PC-3 (cell line): Measurements from ENCODE around the gene RAB37. TPM values are rescaled to one million over a fixed set of nuclear protein-coding genes. Genes with fewer than 3 reads are reported as not detected.

Experiments used
- ATAC-seq: fragments of 200-7000 bp; cut with Tn5 transposase; 2 replicates; pipeline ENCODE4 v1.9.1; 2020; ENCODE audit warnings: mild to moderate bottlenecking, moderate library complexity
- BruUV-seq: library from RNA; stranded (reverse); fragments of 400-500 nt; replicated peaks from 2 replicates; lab custom pipeline; 2021; lab: Mats Ljungman, UMichigan
- CTCF ChIA-PET: fragments of 300-600 bp; sonication (Branson Sonifier 250); formaldehyde crosslinking; loops from one replicate; lab custom pipeline; 2022; ENCODE audit warnings: antibody characterized with exemption; lab: Charles Lee
- POLR2A ChIA-PET: fragments of 300-600 bp; sonication (Branson Sonifier 250); formaldehyde crosslinking; loops from one replicate; lab custom pipeline; 2022; ENCODE audit warnings: antibody characterized with exemption; ENCODE audit not compliant: unreplicated experiment; lab: Charles Lee
- DNase-seq: peaks from one replicate; pipeline ENCODE4 v3.0.0-alpha.2; 2015
- H2AFZ ChIP-seq: fragments of 300-600 bp; sonication (generic); 2 replicates; pipeline ENCODE4 v1.6.0; 2016; ENCODE audit warnings: antibody characterized with exemption, low read length
- H3F3A ChIP-seq: fragments of 300-600 bp; sonication (generic); one replicate; pipeline ENCODE4 v1.6.0; 2017; ENCODE audit warnings: antibody characterized with exemption, low read length, control low read depth, mild to moderate bottlenecking; ENCODE audit not compliant: unreplicated experiment
- H3K27ac ChIP-seq: fragments of 300-600 bp; sonication (generic); 2 replicates; pipeline ENCODE4 v1.5.1; 2016; ENCODE audit warnings: mild to moderate bottlenecking, low read length
- H3K27me3 ChIP-seq: fragments of 300-600 bp; sonication (generic); 2 replicates; pipeline ENCODE4 v1.6.1; 2016; ENCODE audit warnings: low read length, mixed read lengths
- H3K36me3 ChIP-seq: fragments of 300-600 bp; sonication (generic); 2 replicates; pipeline ENCODE4 v1.6.1; 2016; ENCODE audit warnings: low read depth, mixed run types, low read length, mixed read lengths
- H3K4me1 ChIP-seq: fragments of 300-600 bp; sonication (generic); 2 replicates; pipeline ENCODE4 v1.5.1; 2016; ENCODE audit warnings: low read length; ENCODE audit not compliant: insufficient read depth
- H3K4me2 ChIP-seq: fragments of 300-600 bp; sonication (generic); 2 replicates; pipeline ENCODE4 v1.6.0; 2016; ENCODE audit warnings: low read length
- H3K4me3 ChIP-seq: fragments of 300-600 bp; sonication (generic); 2 replicates; pipeline ENCODE4 v1.5.1; 2016; ENCODE audit warnings: mild to moderate bottlenecking, low read length, mixed read lengths
- H3K79me2 ChIP-seq: fragments of 300-600 bp; sonication (generic); 2 replicates; pipeline ENCODE4 v1.6.1; 2017; ENCODE audit warnings: low read length, mixed read lengths
- H3K9ac ChIP-seq: fragments of 300-600 bp; sonication (generic); 2 replicates; pipeline ENCODE4 v1.6.0; 2016; ENCODE audit warnings: mild to moderate bottlenecking, low read length
- H3K9me2 ChIP-seq: fragments of 300-600 bp; sonication (generic); replicated peaks from 2 replicates; pipeline ENCODE4 v1.6.1; 2016; ENCODE audit warnings: mixed run types, low read length, mixed read lengths
- H3K9me3 ChIP-seq: fragments of 300-600 bp; sonication (generic); 2 replicates; pipeline ENCODE4 v1.6.1; 2016; ENCODE audit warnings: low read length, mixed read lengths
- H4K20me1 ChIP-seq: fragments of 300-600 bp; sonication (generic); 2 replicates; pipeline ENCODE4 v1.6.1; 2016; ENCODE audit warnings: low read length, mixed read lengths
- EZH2 ChIP-seq: fragments of 300-600 bp; sonication (generic); IDR thresholded peaks from one replicate; pipeline ENCODE4 v1.6.1; 2017; ENCODE audit warnings: antibody characterized with exemption, mild to moderate bottlenecking, low read length; ENCODE audit not compliant: unreplicated experiment
- EZH2phosphoT487 ChIP-seq: fragments of 300-600 bp; sonication (generic); IDR thresholded peaks from 2 replicates; pipeline ENCODE4 v1.6.1; 2018; ENCODE audit warnings: mild to moderate bottlenecking, antibody characterized with exemption, low read length, borderline replicate concordance
- intact Hi-C: fragments of 100-400 bp; cut with micrococcal nuclease; formaldehyde crosslinking; loops from 2 replicates; pipeline ENCODE4 v1.9.0; 2023
- total RNA-seq: library from RNA; depleted of rRNA; stranded (reverse); fragments of >200 nt; gene quantifications from 2 replicates; pipeline ENCODE4 v1.2.3, GENCODE V29; 2014
- TF ChIP-seq, protein P1 (sequence below): fragments of 300-600 bp; sonication (generic); conservative IDR thresholded peaks from 2 replicates; pipeline ENCODE4 v1.5.1; 2017; ENCODE audit warnings: antibody characterized with exemption, low read depth, mild to moderate bottlenecking, low read length

RAB37 gene
- total RNA-seq, 1 experiment from 2014 or later: 0.66 TPM

DNA sequence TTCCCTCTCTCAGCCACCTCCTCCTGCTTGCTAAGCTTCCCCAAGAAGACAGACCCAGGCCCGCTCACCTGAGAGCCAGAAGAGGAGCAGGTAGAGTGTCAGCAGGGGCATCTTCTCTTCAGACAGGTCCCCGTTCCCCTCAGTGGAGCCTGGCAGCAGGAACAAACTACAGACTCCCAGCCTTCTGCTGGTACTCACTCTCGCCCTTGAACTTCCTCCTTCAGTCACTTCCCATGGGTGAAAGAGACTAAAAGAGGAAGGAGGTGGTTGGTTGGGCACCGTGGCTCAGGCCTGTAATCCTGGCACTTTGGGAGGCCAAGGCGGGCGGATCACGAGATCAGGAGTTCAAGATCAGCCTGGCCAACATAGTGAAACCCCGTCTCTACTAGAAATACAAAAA, 24.3 kb upstream of the RAB37 start, which contains the start of gene CD300LF:
Gene CD300LF (minus strand): TSS at position 168 of the 400 bp plus-strand sequence. CDS start 57 bp downstream, at position 111.
- BruUV-seq: no TSS peak
- Histone ChIP-seq H3K4me1 (peaks cover 4% of the 10 kb centered on the region; the same call in 1 of the 2 replicates), H4K20me1 (no peaks in the 10 kb centered on the region), H3K9ac (no peak within 1 kb of the TSS), H2AFZ (no peak within 1 kb of the TSS), H3K27me3 (peaks cover 54% of the 10 kb centered on the region), H3K4me3 (no peak within 1 kb of the TSS), H3K4me2 (no peak within 1 kb of the TSS), H3K9me2 (no peaks in the 10 kb centered on the region), H3K36me3 (no peaks in the 10 kb centered on the region), H3K79me2 (no peaks in the 10 kb centered on the region), H3F3A (no peaks in the 10 kb centered on the region), H3K27ac (no peak within 1 kb of the TSS), H3K9me3 (no peaks in the 10 kb centered on the region)
- POLR2A ChIA-PET: no interaction called here
- intact Hi-C loops: no loop called here
- CTCF ChIA-PET: no interaction called here
- TF ChIP-seq EZH2phosphoT487: no peak
- no peak for TF ChIP-seq EZH2
- TF ChIP-seq, protein P1, sequence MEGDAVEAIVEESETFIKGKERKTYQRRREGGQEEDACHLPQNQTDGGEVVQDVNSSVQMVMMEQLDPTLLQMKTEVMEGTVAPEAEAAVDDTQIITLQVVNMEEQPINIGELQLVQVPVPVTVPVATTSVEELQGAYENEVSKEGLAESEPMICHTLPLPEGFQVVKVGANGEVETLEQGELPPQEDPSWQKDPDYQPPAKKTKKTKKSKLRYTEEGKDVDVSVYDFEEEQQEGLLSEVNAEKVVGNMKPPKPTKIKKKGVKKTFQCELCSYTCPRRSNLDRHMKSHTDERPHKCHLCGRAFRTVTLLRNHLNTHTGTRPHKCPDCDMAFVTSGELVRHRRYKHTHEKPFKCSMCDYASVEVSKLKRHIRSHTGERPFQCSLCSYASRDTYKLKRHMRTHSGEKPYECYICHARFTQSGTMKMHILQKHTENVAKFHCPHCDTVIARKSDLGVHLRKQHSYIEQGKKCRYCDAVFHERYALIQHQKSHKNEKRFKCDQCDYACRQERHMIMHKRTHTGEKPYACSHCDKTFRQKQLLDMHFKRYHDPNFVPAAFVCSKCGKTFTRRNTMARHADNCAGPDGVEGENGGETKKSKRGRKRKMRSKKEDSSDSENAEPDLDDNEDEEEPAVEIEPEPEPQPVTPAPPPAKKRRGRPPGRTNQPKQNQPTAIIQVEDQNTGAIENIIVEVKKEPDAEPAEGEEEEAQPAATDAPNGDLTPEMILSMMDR: no peak
- DNase-seq (no peak), ATAC-seq (no peak)

GRCh38 chr17:74713171-74713755, 23.8 kb upstream of the RAB37 start:
- BruUV-seq: no TSS peak
- Histone ChIP-seq H4K20me1 (no peaks in the 10 kb centered on the region), H3K9me3 (no peaks in the 10 kb centered on the region), H3F3A (no peaks in the 10 kb centered on the region), H3K9me2 (no peaks in the 10 kb centered on the region), H3K9ac (no peak overlapping the region), H3K27me3 (peaks cover 56% of the 10 kb centered on the region), H3K4me2 (no peak overlapping the region), H2AFZ (no peak overlapping the region), H3K36me3 (no peaks in the 10 kb centered on the region), H3K4me3 (no peak overlapping the region), H3K4me1 (peaks cover 4% of the 10 kb centered on the region; the same call in 1 of the 2 replicates), H3K79me2 (no peaks in the 10 kb centered on the region), H3K27ac (no peak overlapping the region)
- intact Hi-C loops: no loop called here
- TF ChIP-seq, protein P1: no peak
- TF ChIP-seq EZH2phosphoT487 (no peak), EZH2 (no peak)
- ChIA-PET CTCF (no interaction called here), POLR2A (no interaction called here)
- ATAC-seq: no peak
- no peak for DNase-seq

DNA sequence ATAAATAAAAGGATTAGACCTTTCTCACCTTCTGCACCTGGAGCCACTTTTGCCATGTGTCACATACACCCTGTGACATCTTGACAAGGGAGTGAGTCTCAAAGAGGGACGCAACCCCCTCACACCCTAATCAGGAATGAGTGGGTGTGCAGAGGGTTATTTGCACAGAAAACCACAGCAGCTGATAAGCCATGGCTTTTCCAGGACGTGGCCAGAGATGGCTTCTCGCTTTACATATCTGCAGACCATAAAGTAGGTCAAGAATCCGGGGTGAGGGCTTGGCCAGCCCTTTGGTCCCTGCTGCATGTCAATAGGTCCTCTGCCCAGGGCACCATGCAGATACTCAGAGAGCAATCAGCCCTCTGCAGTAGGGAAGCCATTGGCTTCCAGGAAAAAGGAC, 21.9 kb upstream of the RAB37 start:
- DNase-seq (peak; percentile 31), ATAC-seq (peak; percentile 56)
- TF ChIP-seq EZH2: no peak
- TF ChIP-seq, protein P1: no peak
- TF ChIP-seq EZH2phosphoT487: no peak
- Histone ChIP-seq H3K4me1 (peaks cover 4% of the 10 kb centered on the region; the same call in 1 of the 2 replicates), H3K79me2 (no peaks in the 10 kb centered on the region), H3K9me2 (no peaks in the 10 kb centered on the region), H3K4me3 (no peak overlapping the region), H3K9me3 (no peaks in the 10 kb centered on the region), H4K20me1 (no peaks in the 10 kb centered on the region), H3F3A (no peaks in the 10 kb centered on the region), H3K9ac (no peak overlapping the region), H3K36me3 (no peaks in the 10 kb centered on the region), H2AFZ (no peak overlapping the region), H3K27me3 (peaks cover 70% of the 10 kb centered on the region), H3K4me2 (0 out of 2 replicates have a peak overlapping the region, but pooled peaks have one; percentile 10), H3K27ac (no peak overlapping the region)
- ChIA-PET POLR2A (no interaction called here), CTCF (interaction anchor here (0.8 kb wide), 1 partner anchor 58 kb away, joined by 3 read pairs; no protein-coding TSS in a partner anchor)
- intact Hi-C loops: no loop called here
- no TSS peak for BruUV-seq
